ENCODE data around the gene TPRN. TPM values are rescaled to one million over a fixed set of nuclear protein-coding genes. Genes with fewer than 3 reads are reported as not detected.
A peak's percentile ranks its signal among the peaks of the same experiment; 100 is the strongest.

TPRN gene
- total and polyA plus RNA-seq, 9 of the 15 experiments (the other 6 are each of a cell fraction or from before 2014, with no cell fraction given): 0.31 to 31.9 (median 4.4) TPM

- in situ Hi-C loops (cut with MboI): loop anchor here (25.0 kb wide), 1 partner anchor 444 kb away; the partner anchor contains the start of genes CCDC183 and TMEM141
- TF ChIP-seq ADNP (tag; IDR thresholded peaks at IDR 0.05): no peak
- no peak for TF ChIP-seq MCM3 (IDR thresholded peaks at IDR 0.05)
- TF ChIP-seq THAP12 (CRISPR knock-in tag; IDR thresholded peaks at IDR 0.05): no peak
- no peak for TF ChIP-seq RAD51 (IDR thresholded peaks at IDR 0.05; ENCODE audit: borderline replicate concordance, low read depth)
- TF ChIP-seq TAF15 (IDR thresholded peaks at IDR 0.05; ENCODE audit: low read depth, low read length): no peak
- no peak for TF ChIP-seq THRB (CRISPR knock-in tag; conservative IDR thresholded peaks at IDR 0.05)
- TF ChIP-seq ZNF507 (tag; conservative IDR thresholded peaks at IDR 0.05): no peak
- no peak within 1 kb of the TSS for H3K4me2 ChIP-seq (ENCODE audit: insufficient read depth, low read length)
Observed at GRCh38 chr9:137230705-137231371, 30.3 kb upstream of the TPRN start, which contains the start of gene SLC34A3. TSS of gene SLC34A3 (plus strand) at chr9:137230901. CDS start at chr9:137231703, 802 bp downstream.

More at GRCh38 chr9:137230705-137231371, 30.3 kb upstream of the TPRN start, which contains the start of gene SLC34A3:
- Histone ChIP-seq H3K27ac (ENCODE audit: extremely low read depth, low read depth, low read length) (no peak within 1 kb of the TSS), H3K9me3 (replicated peaks; ENCODE audit: control insufficient read depth, insufficient read depth, low read depth, low read length) (no peaks in the 10 kb centered on the region), H3K36me3 (ENCODE audit: control insufficient read depth, insufficient read depth, low read length) (no peaks in the 10 kb centered on the region), H3K9ac (ENCODE audit: insufficient read depth in 1 of 2, low read depth in 2 of 2, low read length in 2 of 2) (peak within 1 kb of the TSS in 1 of 2 experiments; percentile 63; a peak in 2 of 4 replicates), H3K27me3 (ENCODE audit: control insufficient read depth in 2 of 2, insufficient read depth in 2 of 2, low read length in 2 of 2) (no peaks in the 10 kb centered on the region), H4K20me1 (replicated peaks; ENCODE audit: control insufficient read depth, insufficient read depth, low read length) (no peaks in the 10 kb centered on the region), H3K9me1 (ENCODE audit: control insufficient read depth, insufficient read depth, low read length) (peaks cover 3% of the 10 kb centered on the region), H3K4me1 (replicated peaks in 1 of 2; ENCODE audit: control insufficient read depth in 2 of 2, insufficient read depth in 2 of 2, low read length in 2 of 2) (peaks cover 13 to 100% of the 10 kb centered on the region in 2 experiments), H2AFZ (ENCODE audit: low read depth, low read length) (no peak within 1 kb of the TSS), H3K4me3 (no peak within 1 kb of the TSS), H3K79me2 (ENCODE audit: control insufficient read depth, insufficient read depth, low read length) (no peaks in the 10 kb centered on the region)
- BruUV-seq (replicated peaks): no TSS peak
- no peak for FAIRE-seq
- DNase-seq (ENCODE audit: extremely low read depth in 1 of 4, low spot score in 3 of 4): no peak
- WGBS (ENCODE audit: insufficient coverage, low coverage, missing lambda C conversion rate): 64% methylated on average over 13 of the region's 14 CpGs
- CTCF ChIA-PET (ENCODE audit: low intra/inter-chr PET ratio): no interaction called here
- intact Hi-C loops (cut with micrococcal nuclease): no loop called here
- POLR2A ChIA-PET: interaction anchor here (0.6 to 1.6 kb wide), 4 partner anchors 10 to 731 kb away, joined by 3 to 9 read pairs (median 3); partner anchors contain the start of gene TUBB4B
- ATAC-seq: no peak
